Right lobe of liver (tissue), 6 donors: ENCODE measurements around the gene CDH13. TPM values are rescaled to one million over a fixed set of nuclear protein-coding genes. Genes with fewer than 3 reads are reported as not detected.

Source experiments
- ATAC-seq, 4 donors: fragments of 200-7000 bp; cut with Tn5 transposase; one replicate each; pipeline ENCODE4 v1.9.1; 2020; ENCODE audit warnings: mild to moderate bottlenecking in 4 of 4, moderate library complexity in 4 of 4
- DNase-seq, 3 donors: peaks; one replicate each; pipeline ENCODE4 v3.0.0-alpha.2; 2020
- H3K27ac ChIP-seq, 3 donors: fragments of 200-600 bp; one replicate each; pipeline ENCODE4 v1.8.0; 2022
- H3K27me3 ChIP-seq, 2 donors: fragments of 200-600 bp; one replicate each; pipeline ENCODE4 v1.8.0; 2022
- H3K36me3 ChIP-seq, 4 donors: fragments of 200-600 bp; sonication (generic) in 1 of 4; one replicate each; pipeline versions ENCODE4 v1.5.1 to v1.8.0; 2017 to 2022; ENCODE audit warnings: control low read depth in 1 of 4
- H3K4me1 ChIP-seq, 4 donors: fragments of 200-600 bp; sonication (generic) in 1 of 4; one replicate each; pipeline versions ENCODE4 v1.5.1 to v1.8.0; 2017 to 2022; ENCODE audit warnings: control low read depth in 1 of 4
- H3K4me3 ChIP-seq, 3 donors: fragments of 200-600 bp; one replicate each; pipeline ENCODE4 v1.8.0; 2022
- H3K9me3 ChIP-seq, 4 donors: fragments of 200-600 bp; sonication (generic) in 1 of 4; one replicate each; pipeline versions ENCODE4 v1.5.1 to v1.8.0; 2017 to 2022; ENCODE audit warnings: control low read depth in 1 of 4
- CTCF ChIP-seq, 4 donors: fragments of 200-600 bp in 3 of 4; fragments of 450-650 bp in 1 of 4; IDR thresholded peaks; one replicate each; pipeline versions ENCODE4 v1.5.1 to v1.8.0; 2016 to 2022; ENCODE audit warnings: antibody characterized with exemption in 4 of 4, mild to moderate bottlenecking in 2 of 4
- POLR2A ChIP-seq: fragments of 450-650 bp; IDR thresholded peaks from one replicate; pipeline ENCODE4 v1.6.1; 2017; ENCODE audit warnings: antibody characterized with exemption, mild to moderate bottlenecking
- WGBS: methylation state at CpG from one replicate; pipeline ENCODE4 v1.1.6; 2018; ENCODE audit warnings: low coverage, low lambda C conversion rate; ENCODE audit not compliant: insufficient coverage; ENCODE audit errors: missing lambda C conversion rate; 5-methylcytosine and 5-hydroxymethylcytosine counted together
- intact Hi-C, 2 donors: fragments of 100-400 bp; cut with DNase I; formaldehyde crosslinking; loops; one replicate each; pipeline versions ENCODE4 v1.11.2 to v1.14.1; 2022
- total RNA-seq, 6 experiments: library from RNA; depleted of rRNA in 2 of 6; stranded (reverse); fragments of >200 nt in 2 of 6; fragmentation: NEBNext Ultra II Directional in 3 of 6; extraction: Animal tissue kit (Norgen Biotek cat#: 25700) in 3 of 6; gene quantifications; one replicate each; pipeline versions ENCODE4 v1.1.0 to v1.2.4, GENCODE V29; 2016 to 2023
- donor health status: DM: no; HTN: yes; CAD: no.
- donor health status: DM: no; HTN: no; CAD: no.
- donor health status: DM: no; HTN: no; CAD: no.
- donor health status: DM: no; HTN: yes; CAD: no.
- donor health status: DM: no; HTN: yes; CAD: no.

The CDH13 gene
- total RNA-seq, 6 experiments from 2014 or later: 0.13 to 4.6 (median 0.49) TPM

GRCh38 chr16:83138976-83139690, 512.4 kb downstream of the CDH13 start:
- intact Hi-C loops: no loop called here
- no peaks in the 10 kb centered on the region for H3K27me3 ChIP-seq
- no peak overlapping the region for H3K4me3 ChIP-seq
- no peaks in the 10 kb centered on the region for H3K9me3 ChIP-seq
- no peak overlapping the region for H3K27ac ChIP-seq
- ATAC-seq: no peak
- H3K4me1 ChIP-seq: peaks cover 0 to 7% (median 3%) of the 10 kb centered on the region in 4 donors
- TF ChIP-seq POLR2A (no peak), CTCF (IDR thresholded peaks at IDR 0.05) (no peak)
- no peaks in the 10 kb centered on the region for H3K36me3 ChIP-seq
- no peak for DNase-seq
- WGBS: 69% methylated on average over 7 of the region's 8 CpGs

- H3K27me3 ChIP-seq: no peaks in the 10 kb centered on the region
- intact Hi-C loops: no loop called here
- TF ChIP-seq CTCF (IDR thresholded peaks at IDR 0.05) (no peak), POLR2A (no peak)
- no peaks in the 10 kb centered on the region for H3K36me3 ChIP-seq
- H3K4me1 ChIP-seq: no peaks in the 10 kb centered on the region
- no peaks in the 10 kb centered on the region for H3K9me3 ChIP-seq
- ATAC-seq (no peak), DNase-seq (no peak)
- H3K4me3 ChIP-seq: no peak overlapping the region
- WGBS: 19% methylated on average over 8 of the region's 8 CpGs
- no peak overlapping the region for H3K27ac ChIP-seq
These were observed 517.0 kb downstream of the CDH13 start for GRCh38 chr16:83143788-83144187.

- ATAC-seq (no peak), DNase-seq (no peak)
- Histone ChIP-seq H3K4me1 (no peaks in the 10 kb centered on the region), H3K9me3 (no peaks in the 10 kb centered on the region), H3K27me3 (no peaks in the 10 kb centered on the region), H3K27ac (no peak overlapping the region), H3K4me3 (no peak overlapping the region), H3K36me3 (no peaks in the 10 kb centered on the region)
- TF ChIP-seq POLR2A (no peak), CTCF (IDR thresholded peaks at IDR 0.05) (no peak)
- intact Hi-C loops: no loop called here
- WGBS: 66% methylated on average over 4 of the region's 5 CpGs
These were observed 518.5 kb downstream of the CDH13 start for GRCh38 chr16:83145297-83145696.

GRCh38 chr16:83147244-83147643, 520.5 kb downstream of the CDH13 start:
- Histone ChIP-seq H3K4me1 (no peaks in the 10 kb centered on the region), H3K27ac (no peak overlapping the region), H3K9me3 (no peaks in the 10 kb centered on the region), H3K27me3 (no peaks in the 10 kb centered on the region), H3K4me3 (no peak overlapping the region), H3K36me3 (no peaks in the 10 kb centered on the region)
- intact Hi-C loops: no loop called here
- 30% methylated on average over 6 of the region's 6 CpGs for WGBS
- DNase-seq (no peak), ATAC-seq (peak; percentile 63 to 80 (median 70))
- no peak for TF ChIP-seq CTCF (IDR thresholded peaks at IDR 0.05)
- no peak for TF ChIP-seq POLR2A
